Esophagus squamous epithelium (tissue), 4 donors: ENCODE measurements around the gene ERVH48-1.

Experiments
- POLR2A ChIP-seq, 4 donors: fragments of 450-650 bp; IDR thresholded peaks; one replicate each; pipeline ENCODE4 v1.6.1; 2017; ENCODE audit warnings: antibody characterized with exemption in 4 of 4, mild to moderate bottlenecking in 4 of 4, moderate library complexity in 3 of 4
- TF ChIP-seq, protein P1 (sequence below), 6 experiments: fragments of 450-650 bp in 4 of 6; fragments of 200-600 bp in 2 of 6; sonication (generic) in 2 of 6; IDR thresholded peaks; one replicate each; pipeline ENCODE4 v1.5.1; 2016 to 2019; ENCODE audit warnings: antibody characterized with exemption in 6 of 6, mild to moderate bottlenecking in 4 of 6, moderate library complexity in 4 of 6

DNA sequence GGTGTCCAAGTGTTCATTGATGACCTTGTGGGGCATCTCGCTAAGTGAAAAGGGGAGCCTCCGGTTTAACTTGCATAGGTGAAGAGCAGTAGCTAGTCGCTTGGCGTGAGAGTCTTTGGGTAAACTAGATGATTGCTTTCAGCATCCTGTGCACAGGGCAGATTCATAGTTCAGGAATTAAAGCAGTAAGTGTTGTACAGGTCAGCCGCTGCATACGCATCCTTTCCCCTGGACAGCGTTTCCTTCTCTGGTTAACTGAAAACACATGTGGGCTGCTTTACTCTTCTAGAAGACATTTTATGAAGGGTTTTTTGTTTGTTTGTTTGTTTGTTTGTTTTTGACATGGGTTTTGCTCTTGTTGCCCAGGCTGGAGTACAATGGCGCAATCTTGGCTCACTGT, 20.2 kb downstream of the ERVH48-1 start:
- TF ChIP-seq, protein P1, sequence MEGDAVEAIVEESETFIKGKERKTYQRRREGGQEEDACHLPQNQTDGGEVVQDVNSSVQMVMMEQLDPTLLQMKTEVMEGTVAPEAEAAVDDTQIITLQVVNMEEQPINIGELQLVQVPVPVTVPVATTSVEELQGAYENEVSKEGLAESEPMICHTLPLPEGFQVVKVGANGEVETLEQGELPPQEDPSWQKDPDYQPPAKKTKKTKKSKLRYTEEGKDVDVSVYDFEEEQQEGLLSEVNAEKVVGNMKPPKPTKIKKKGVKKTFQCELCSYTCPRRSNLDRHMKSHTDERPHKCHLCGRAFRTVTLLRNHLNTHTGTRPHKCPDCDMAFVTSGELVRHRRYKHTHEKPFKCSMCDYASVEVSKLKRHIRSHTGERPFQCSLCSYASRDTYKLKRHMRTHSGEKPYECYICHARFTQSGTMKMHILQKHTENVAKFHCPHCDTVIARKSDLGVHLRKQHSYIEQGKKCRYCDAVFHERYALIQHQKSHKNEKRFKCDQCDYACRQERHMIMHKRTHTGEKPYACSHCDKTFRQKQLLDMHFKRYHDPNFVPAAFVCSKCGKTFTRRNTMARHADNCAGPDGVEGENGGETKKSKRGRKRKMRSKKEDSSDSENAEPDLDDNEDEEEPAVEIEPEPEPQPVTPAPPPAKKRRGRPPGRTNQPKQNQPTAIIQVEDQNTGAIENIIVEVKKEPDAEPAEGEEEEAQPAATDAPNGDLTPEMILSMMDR (IDR thresholded peaks at IDR 0.05) = no peak
- no peak for TF ChIP-seq POLR2A (IDR thresholded peaks at IDR 0.05)
